ENCODE measurements around the gene PKNOX2.

PKNOX2 gene

GRCh38 chr11:125330462-125331325 lies 166.1 kb downstream of the PKNOX2 start:
- no peaks in the 10 kb centered on the region for H3K9me3 ChIP-seq (ENCODE audit: control insufficient read depth, insufficient read depth, low read length)
- no peak overlapping the region for H3K27ac ChIP-seq (ENCODE audit: low read depth, low read length)
- H3K4me1 ChIP-seq (ENCODE audit: control insufficient read depth, insufficient read depth, low read length) = peaks cover 7% of the 10 kb centered on the region; the same call in 1 of the 2 replicates
- no peak overlapping the region for H3K9ac ChIP-seq (ENCODE audit: low read depth, low read length)
- no peak overlapping the region for H3K4me3 ChIP-seq (ENCODE audit: low read depth, low read length)
- no peaks in the 10 kb centered on the region for H3K36me3 ChIP-seq (ENCODE audit: control insufficient read depth, insufficient read depth, low read length)
- no peaks in the 10 kb centered on the region for H3K27me3 ChIP-seq (ENCODE audit: control insufficient read depth, insufficient read depth, low read length)

DNA sequence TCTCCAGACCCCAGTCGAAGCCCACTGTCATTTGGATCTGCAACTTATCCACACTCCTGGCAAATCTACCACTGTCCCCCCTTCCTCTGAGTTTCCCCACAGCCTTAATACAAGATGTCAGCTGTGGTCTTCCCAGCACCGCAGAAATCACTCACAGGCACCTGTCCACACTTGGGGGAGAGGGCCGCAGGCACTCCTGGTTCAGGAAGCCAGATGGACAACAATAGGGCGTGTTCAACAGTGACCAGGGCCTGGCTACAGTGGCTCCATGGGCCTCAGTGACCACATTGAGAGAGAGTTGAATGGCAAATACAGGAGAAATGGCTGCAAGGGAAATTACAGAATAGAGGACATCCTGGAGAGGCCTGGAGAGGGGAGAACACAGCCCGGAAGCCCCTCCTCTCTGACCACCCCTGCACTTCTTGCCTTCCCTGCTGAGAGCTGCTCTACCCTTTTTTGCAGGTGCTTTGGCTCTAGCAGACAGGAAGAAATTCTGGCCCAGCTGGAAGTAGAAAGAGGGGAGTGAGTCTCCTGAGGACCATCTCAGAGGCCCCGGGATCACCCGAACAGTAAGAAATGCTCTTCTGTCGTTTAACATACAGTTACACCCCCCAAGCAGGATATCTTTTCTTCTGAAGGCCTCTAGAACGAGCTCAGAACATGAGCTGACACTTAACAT lies 166.9 kb downstream of the PKNOX2 start:
- no peaks in the 10 kb centered on the region for H3K27me3 ChIP-seq (ENCODE audit: control insufficient read depth, insufficient read depth, low read length)
- no peaks in the 10 kb centered on the region for H3K9me3 ChIP-seq (ENCODE audit: control insufficient read depth, insufficient read depth, low read length)
- no peak overlapping the region for H3K4me3 ChIP-seq (ENCODE audit: low read depth, low read length)
- no peaks in the 10 kb centered on the region for H3K36me3 ChIP-seq (ENCODE audit: control insufficient read depth, insufficient read depth, low read length)
- H3K4me1 ChIP-seq (ENCODE audit: control insufficient read depth, insufficient read depth, low read length) = peaks cover 7% of the 10 kb centered on the region; the same call in 1 of the 2 replicates
- H3K27ac ChIP-seq (ENCODE audit: low read depth, low read length) = no peak overlapping the region
- H3K9ac ChIP-seq (ENCODE audit: low read depth, low read length) = no peak overlapping the region

DNA sequence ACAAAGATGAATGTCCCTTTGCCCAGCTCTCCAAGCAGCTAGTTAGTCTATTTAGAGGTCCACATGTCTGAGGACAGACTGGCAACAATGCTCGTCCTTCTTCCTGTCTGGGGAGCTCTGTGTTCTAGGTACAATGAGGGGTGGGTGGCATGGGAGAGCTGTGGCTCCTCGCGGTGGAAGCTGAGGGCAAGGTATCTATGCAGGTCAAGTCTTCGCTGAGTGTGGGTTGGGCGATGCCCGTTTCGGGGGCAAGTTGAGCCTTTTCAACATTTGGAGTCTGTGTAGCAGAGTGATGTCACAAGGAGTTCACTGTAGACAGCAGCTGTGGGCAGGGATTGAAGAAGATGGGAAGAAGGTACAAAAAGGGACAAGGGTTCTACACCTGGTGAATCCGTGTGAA lies 168.3 kb downstream of the PKNOX2 start:
- no peaks in the 10 kb centered on the region for H3K9me3 ChIP-seq (ENCODE audit: control insufficient read depth, insufficient read depth, low read length)
- peaks cover 7% of the 10 kb centered on the region; the same call in 1 of the 2 replicates for H3K4me1 ChIP-seq (ENCODE audit: control insufficient read depth, insufficient read depth, low read length)
- H3K27ac ChIP-seq (ENCODE audit: low read depth, low read length) = no peak overlapping the region
- H3K9ac ChIP-seq (ENCODE audit: low read depth, low read length) = no peak overlapping the region
- H3K36me3 ChIP-seq (ENCODE audit: control insufficient read depth, insufficient read depth, low read length) = no peaks in the 10 kb centered on the region
- no peak overlapping the region for H3K4me3 ChIP-seq (ENCODE audit: low read depth, low read length)
- H3K27me3 ChIP-seq (ENCODE audit: control insufficient read depth, insufficient read depth, low read length) = no peaks in the 10 kb centered on the region

- no peak overlapping the region for H3K9ac ChIP-seq (ENCODE audit: low read depth, low read length)
- H3K4me1 ChIP-seq (ENCODE audit: control insufficient read depth, insufficient read depth, low read length) = peaks cover 7% of the 10 kb centered on the region; the same call in 1 of the 2 replicates
- H3K27me3 ChIP-seq (ENCODE audit: control insufficient read depth, insufficient read depth, low read length) = no peaks in the 10 kb centered on the region
- no peaks in the 10 kb centered on the region for H3K36me3 ChIP-seq (ENCODE audit: control insufficient read depth, insufficient read depth, low read length)
- H3K4me3 ChIP-seq (ENCODE audit: low read depth, low read length) = no peak overlapping the region
- no peaks in the 10 kb centered on the region for H3K9me3 ChIP-seq (ENCODE audit: control insufficient read depth, insufficient read depth, low read length)
- no peak overlapping the region for H3K27ac ChIP-seq (ENCODE audit: low read depth, low read length)
Measured at GRCh38 chr11:125333354-125334073, 169.0 kb downstream of the PKNOX2 start.

GRCh38 chr11:125335106-125335505 lies 170.6 kb downstream of the PKNOX2 start:
- no peak overlapping the region for H3K4me3 ChIP-seq (ENCODE audit: low read depth, low read length)
- H3K9me3 ChIP-seq (ENCODE audit: control insufficient read depth, insufficient read depth, low read length) = no peaks in the 10 kb centered on the region
- no peak overlapping the region for H3K27ac ChIP-seq (ENCODE audit: low read depth, low read length)
- peaks cover 7% of the 10 kb centered on the region; the same call in 1 of the 2 replicates for H3K4me1 ChIP-seq (ENCODE audit: control insufficient read depth, insufficient read depth, low read length)
- H3K9ac ChIP-seq (ENCODE audit: low read depth, low read length) = no peak overlapping the region
- no peaks in the 10 kb centered on the region for H3K27me3 ChIP-seq (ENCODE audit: control insufficient read depth, insufficient read depth, low read length)
- H3K36me3 ChIP-seq (ENCODE audit: control insufficient read depth, insufficient read depth, low read length) = no peaks in the 10 kb centered on the region

DNA sequence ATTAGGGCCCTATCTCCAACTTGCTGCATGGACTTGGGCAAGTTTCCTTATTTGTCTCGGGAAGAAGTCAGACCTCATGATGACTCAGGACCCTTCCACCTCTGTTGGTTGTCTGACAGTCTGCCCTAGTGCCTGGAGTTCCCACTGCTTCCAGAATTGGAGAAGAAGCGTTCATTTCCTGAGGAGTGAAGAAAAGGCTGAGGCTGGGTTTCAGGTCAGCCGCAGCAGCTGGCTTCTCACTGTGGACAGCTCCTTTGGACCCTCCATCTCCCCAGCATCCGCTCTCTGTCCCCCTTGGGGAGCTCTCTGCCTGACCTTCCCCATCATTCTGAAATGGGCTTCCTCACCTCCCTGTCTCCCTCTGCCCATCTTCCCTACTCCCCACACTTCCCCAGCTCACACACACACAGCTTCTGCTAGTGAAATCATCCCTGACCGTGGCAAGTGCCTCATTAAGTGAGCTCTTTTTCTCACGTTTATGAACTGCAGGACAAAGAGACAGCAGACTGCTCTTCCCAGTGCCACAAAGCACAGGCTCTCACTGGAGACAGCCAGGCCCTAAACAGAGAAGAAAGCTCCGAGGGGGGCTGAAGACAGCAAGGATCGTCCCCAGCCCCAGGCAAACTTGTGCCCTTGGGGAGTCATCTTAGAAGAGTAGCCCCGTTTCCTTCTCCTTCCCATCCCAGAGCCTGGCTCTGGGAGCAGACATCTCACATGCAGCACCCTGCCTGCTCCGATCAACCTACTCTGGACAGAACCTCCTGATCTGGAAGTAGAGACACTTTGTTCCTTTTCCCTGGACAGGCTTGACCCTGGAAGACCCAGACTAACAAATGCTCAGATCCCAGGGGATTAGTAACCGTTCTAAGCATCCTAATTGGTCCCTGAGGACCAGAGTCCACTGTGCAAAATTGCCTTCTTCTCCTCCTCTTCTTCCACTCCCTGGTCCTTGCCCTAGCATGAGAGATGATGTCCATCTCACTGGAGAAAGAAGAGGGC lies 173.6 kb downstream of the PKNOX2 start:
- Histone ChIP-seq H3K36me3 (ENCODE audit: control insufficient read depth, insufficient read depth, low read length) (no peaks in the 10 kb centered on the region), H3K27me3 (ENCODE audit: control insufficient read depth, insufficient read depth, low read length) (no peaks in the 10 kb centered on the region), H3K9ac (ENCODE audit: low read depth, low read length) (no peak overlapping the region), H3K9me3 (ENCODE audit: control insufficient read depth, insufficient read depth, low read length) (no peaks in the 10 kb centered on the region), H3K4me3 (ENCODE audit: low read depth, low read length) (no peak overlapping the region), H3K27ac (ENCODE audit: low read depth, low read length) (no peak overlapping the region), H3K4me1 (ENCODE audit: control insufficient read depth, insufficient read depth, low read length) (peaks cover 12% of the 10 kb centered on the region)

DNA sequence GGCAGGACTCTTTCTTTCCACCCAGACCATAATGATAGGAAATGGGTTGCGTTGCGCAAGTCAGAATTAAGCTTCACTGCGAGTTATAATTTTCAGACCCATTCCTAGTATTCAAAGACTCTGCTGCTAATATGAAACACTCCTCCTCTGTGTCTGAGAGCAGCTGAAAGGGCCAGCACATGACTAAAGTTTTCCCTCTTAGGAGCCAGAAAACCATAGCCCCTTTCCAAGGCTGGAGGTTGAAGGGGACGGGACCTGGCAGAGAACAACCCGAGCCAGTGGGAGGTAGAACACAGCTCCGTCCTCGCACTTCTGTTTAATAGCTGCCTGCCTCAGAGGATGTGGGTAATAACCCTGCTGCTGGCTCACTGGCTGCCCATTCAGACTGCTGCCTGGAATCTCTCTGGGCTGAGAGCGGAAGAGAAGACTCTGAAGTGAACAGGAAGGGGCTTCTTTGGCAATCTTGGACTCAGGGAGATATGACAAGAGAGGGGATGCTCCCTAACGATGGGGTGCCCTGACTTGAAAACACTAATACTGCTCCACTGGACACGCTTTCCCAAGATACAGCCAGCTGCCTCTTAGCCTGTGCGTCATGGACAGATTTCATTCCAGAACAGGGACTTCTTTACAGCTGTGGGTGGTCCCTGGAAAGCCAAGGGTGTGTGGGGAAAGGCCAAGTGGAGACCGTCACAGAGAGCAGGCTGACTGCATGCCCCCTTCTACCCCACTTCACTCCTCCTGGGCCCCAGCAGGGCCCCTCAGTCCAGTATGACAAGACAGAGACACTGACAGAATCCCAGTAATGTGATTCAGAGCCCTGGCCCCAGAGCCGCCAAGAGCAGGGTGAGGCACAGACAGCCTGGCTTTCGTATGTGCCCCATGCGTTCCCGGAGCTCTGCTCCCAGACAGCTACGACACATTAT lies 174.6 kb downstream of the PKNOX2 start:
- Histone ChIP-seq H3K9me3 (ENCODE audit: control insufficient read depth, insufficient read depth, low read length) (no peaks in the 10 kb centered on the region), H3K9ac (ENCODE audit: low read depth, low read length) (no peak overlapping the region), H3K36me3 (ENCODE audit: control insufficient read depth, insufficient read depth, low read length) (no peaks in the 10 kb centered on the region), H3K27me3 (ENCODE audit: control insufficient read depth, insufficient read depth, low read length) (0 out of 2 replicates have a peak, but pooled peaks cover under 1% of the 10 kb centered on the region), H3K27ac (ENCODE audit: low read depth, low read length) (no peak overlapping the region), H3K4me3 (ENCODE audit: low read depth, low read length) (no peak overlapping the region), H3K4me1 (ENCODE audit: control insufficient read depth, insufficient read depth, low read length) (peaks cover 22% of the 10 kb centered on the region)

- no peaks in the 10 kb centered on the region for H3K36me3 ChIP-seq (ENCODE audit: control insufficient read depth, insufficient read depth, low read length)
- no peak overlapping the region for H3K27ac ChIP-seq (ENCODE audit: low read depth, low read length)
- H3K4me3 ChIP-seq (ENCODE audit: low read depth, low read length) = no peak overlapping the region
- peaks cover 10% of the 10 kb centered on the region for H3K27me3 ChIP-seq (ENCODE audit: control insufficient read depth, insufficient read depth, low read length)
- no peak overlapping the region for H3K9ac ChIP-seq (ENCODE audit: low read depth, low read length)
- peaks cover 22% of the 10 kb centered on the region for H3K4me1 ChIP-seq (ENCODE audit: control insufficient read depth, insufficient read depth, low read length)
- H3K9me3 ChIP-seq (ENCODE audit: control insufficient read depth, insufficient read depth, low read length) = no peaks in the 10 kb centered on the region
Measured at GRCh38 chr11:125341676-125342075, 177.1 kb downstream of the PKNOX2 start.

- Histone ChIP-seq H3K4me3 (ENCODE audit: low read depth, low read length) (no peak overlapping the region), H3K36me3 (ENCODE audit: control insufficient read depth, insufficient read depth, low read length) (no peaks in the 10 kb centered on the region), H3K27me3 (ENCODE audit: control insufficient read depth, insufficient read depth, low read length) (peaks cover 13% of the 10 kb centered on the region), H3K9me3 (ENCODE audit: control insufficient read depth, insufficient read depth, low read length) (no peaks in the 10 kb centered on the region), H3K4me1 (ENCODE audit: control insufficient read depth, insufficient read depth, low read length) (peaks cover 22% of the 10 kb centered on the region), H3K27ac (ENCODE audit: low read depth, low read length) (no peak overlapping the region), H3K9ac (ENCODE audit: low read depth, low read length) (no peak overlapping the region)
Measured at GRCh38 chr11:125342281-125342930, 177.9 kb downstream of the PKNOX2 start.

Measured in HUES48 (cell line).